A549 (cell line): ENCODE data around the gene HP1BP3.

Experiments used
- CHD2 ChIP-seq: fragments of 150-350 bp; IDR thresholded peaks from 2 replicates; pipeline ENCODE4 v1.6.1; 2014; ENCODE audit warnings: low read length; ENCODE audit not compliant: partially characterized antibody
- CTCF ChIP-seq: fragments of >200 bp; sonication (Bioruptor Twin); formaldehyde crosslinking; IDR thresholded peaks from 3 replicates; pipeline ENCODE4 v1.5.1; 2016
- GATA3 ChIP-seq: IDR thresholded peaks from 2 replicates; pipeline ENCODE4 v1.6.1; 2012; ENCODE audit warnings: borderline replicate concordance
- HES2 ChIP-seq: fragments of >200 bp; sonication (Bioruptor Twin); formaldehyde crosslinking; IDR thresholded peaks from 2 replicates; pipeline ENCODE4 v1.6.1; 2016
- HOXA7 ChIP-seq: fragments of 250-450 bp; sonication (Bioruptor Pico); IDR thresholded peaks from 2 replicates; pipeline ENCODE4 v1.5.0; 2020; ENCODE audit warnings: mild to moderate bottlenecking, moderate library complexity
- KDM1A ChIP-seq: fragments of 200-600 bp; sonication (generic); IDR thresholded peaks from 2 replicates; pipeline ENCODE4 v1.6.1; 2016; ENCODE audit warnings: low read depth, mild to moderate bottlenecking
- MAX ChIP-seq: IDR thresholded peaks from 2 replicates; pipeline ENCODE4 v1.6.1; 2012
- MAZ ChIP-seq: fragments of 150-350 bp; IDR thresholded peaks from 2 replicates; pipeline ENCODE4 v1.6.1; 2014; ENCODE audit warnings: antibody characterized with exemption, low read depth, low read length, borderline replicate concordance
- MYC ChIP-seq: IDR thresholded peaks from 2 replicates; pipeline ENCODE4 v1.6.1; 2012; ENCODE audit warnings: mild to moderate bottlenecking, inconsistent platforms, low read length, improper control_type of control experiment, borderline replicate concordance
- POLR2A ChIP-seq: IDR thresholded peaks from 2 replicates; pipeline ENCODE4 v1.6.1; 2012; ENCODE audit warnings: mild to moderate bottlenecking, low read length
- POLR2AphosphoS2 ChIP-seq: conservative IDR thresholded peaks from 2 replicates; pipeline ENCODE4 v1.6.1; 2012; ENCODE audit warnings: low read length, improper control_type of control experiment, inconsistent platforms
- RAD21 ChIP-seq, 2 experiments: fragments of >200 bp in 1 of 2; sonication (Bioruptor Twin) in 1 of 2; formaldehyde crosslinking in 1 of 2; IDR thresholded peaks in 1 of 2; conservative IDR thresholded peaks in 1 of 2; 2 replicates in 1 of 2; 3 replicates in 1 of 2; pipeline ENCODE4 v1.6.1; 2012 to 2018; ENCODE audit warnings: inconsistent platforms in 1 of 2
- RARB ChIP-seq: fragments of 250-450 bp; sonication (Bioruptor Pico); IDR thresholded peaks from 2 replicates; pipeline ENCODE4 v1.8.0; 2021; ENCODE audit warnings: mild to moderate bottlenecking, moderate library complexity
- REST ChIP-seq: fragments of 200-600 bp; sonication (generic); IDR thresholded peaks from 2 replicates; pipeline ENCODE4 v1.6.1; 2016; ENCODE audit warnings: antibody characterized with exemption, mild to moderate bottlenecking, moderate library complexity

- no peak for TF ChIP-seq GATA3
- TF ChIP-seq RAD21 (conservative IDR thresholded peaks at IDR 0.05 in 1 of 2, IDR thresholded peaks at IDR 0.05 in 1 of 2): no peak
- no peak for TF ChIP-seq CTCF
- TF ChIP-seq POLR2A: no peak
- no peak for TF ChIP-seq KDM1A
- no peak for TF ChIP-seq REST
- TF ChIP-seq POLR2AphosphoS2: no peak
- no peak for TF ChIP-seq MAZ
- no peak for TF ChIP-seq RARB (CRISPR knock-in tag)
- TF ChIP-seq HOXA7 (CRISPR knock-in tag): no peak
- no peak for TF ChIP-seq HES2
- TF ChIP-seq MAX: no peak
- no peak for TF ChIP-seq MYC
- TF ChIP-seq CHD2: no peak
Measured at GRCh38 chr1:20790785-20791184, 3.7 kb upstream of the HP1BP3 start.
